Hindlimb muscle (tissue), 1 donor: ENCODE data around the gene LACC1. TPM values are rescaled to one million over a fixed set of nuclear protein-coding genes. Genes with fewer than 3 reads are reported as not detected.

Experiments used
- polyA plus RNA-seq: library from polyadenylated mRNA; unstranded; fragments of 120-200 nt; gene quantifications from one replicate; pipeline ENCODE4 v1.2.1, GENCODE V29; 2013; ENCODE audit not compliant: insufficient read length

LACC1 gene
- polyA plus RNA-seq, 1 donor = 1.8 TPM

Other genes starting within 250 kb of the LACC1 start
- gene ENOX1, start 92.9 kb upstream of the LACC1 start, polyA plus RNA-seq = 8.4 TPM
- gene CCDC122, start 164 bp upstream of the LACC1 start, polyA plus RNA-seq = 5.4 TPM